Spinal cord (tissue), 10 donors: ENCODE results near the gene CYP4X1. TPM values are rescaled to one million over a fixed set of nuclear protein-coding genes. Genes with fewer than 3 reads are reported as not detected.
A peak's percentile ranks its signal among the peaks of the same experiment; 100 is the strongest.
"Not testable (repeated sequence)": the region's sequence is repeated elsewhere in the genome, so short reads cannot be mapped to it uniquely, and the experiment has no call there.

ENCODE experiments used
- DNase-seq, 6 donors: peaks; one replicate each; pipeline versions ENCODE4 v3.0.0 to v3.0.0-alpha.2; 2013 to 2015; ENCODE audit warnings: low spot score in 6 of 6, low read depth in 4 of 6
- H3K27ac ChIP-seq: one replicate; pipeline ENCODE4 v1.5.1; 2013; ENCODE audit warnings: low read depth, low read length, control low read depth
- H3K27me3 ChIP-seq: one replicate; pipeline ENCODE4 v1.6.1; 2013; ENCODE audit warnings: low read length; ENCODE audit not compliant: control insufficient read depth, insufficient read depth
- H3K36me3 ChIP-seq: one replicate; pipeline ENCODE4 v1.6.1; 2013; ENCODE audit warnings: low read length; ENCODE audit not compliant: control insufficient read depth, insufficient read depth
- H3K4me1 ChIP-seq: one replicate; pipeline ENCODE4 v1.6.1; 2013; ENCODE audit warnings: low read length; ENCODE audit not compliant: control insufficient read depth, insufficient read depth
- H3K4me3 ChIP-seq: one replicate; pipeline ENCODE4 v1.5.1; 2013; ENCODE audit warnings: low read depth, low read length, control low read depth
- H3K9me3 ChIP-seq: one replicate; pipeline ENCODE4 v1.6.1; 2013; ENCODE audit warnings: low read length; ENCODE audit not compliant: control insufficient read depth, insufficient read depth
- WGBS: methylation state at CpG from one replicate; pipeline ENCODE4 v1.1.5; 2013; ENCODE audit warnings: missing lambda C conversion rate; ENCODE audit not compliant: insufficient coverage; 5-methylcytosine and 5-hydroxymethylcytosine counted together
- polyA plus RNA-seq, 2 donors: library from polyadenylated mRNA; unstranded; fragments of 120-200 nt; gene quantifications; one replicate each; pipeline ENCODE4 v1.2.1, GENCODE V29; 2013; ENCODE audit not compliant: insufficient read length in 2 of 2
- small RNA-seq: library from RNA; depleted of rRNA; stranded (forward); fragments of <200 nt; gene quantifications from one replicate; pipeline ENCODE3, GENCODE V24; 2014; ENCODE audit warnings: low replicate concordance
- total RNA-seq, 2 donors: library from RNA; depleted of rRNA in 1 of 2; stranded (reverse); fragments of 120-200 nt in 1 of 2; fragments of >200 nt in 1 of 2; gene quantifications; one replicate each; pipeline versions ENCODE4 v1.2.3 to v1.2.4, GENCODE V29; 2013 to 2014
- donor health status: healthy.

The CYP4X1 gene
- total and polyA plus RNA-seq, 4 donors, result 20.0 to 33.3 (median 23.9) TPM

DNA sequence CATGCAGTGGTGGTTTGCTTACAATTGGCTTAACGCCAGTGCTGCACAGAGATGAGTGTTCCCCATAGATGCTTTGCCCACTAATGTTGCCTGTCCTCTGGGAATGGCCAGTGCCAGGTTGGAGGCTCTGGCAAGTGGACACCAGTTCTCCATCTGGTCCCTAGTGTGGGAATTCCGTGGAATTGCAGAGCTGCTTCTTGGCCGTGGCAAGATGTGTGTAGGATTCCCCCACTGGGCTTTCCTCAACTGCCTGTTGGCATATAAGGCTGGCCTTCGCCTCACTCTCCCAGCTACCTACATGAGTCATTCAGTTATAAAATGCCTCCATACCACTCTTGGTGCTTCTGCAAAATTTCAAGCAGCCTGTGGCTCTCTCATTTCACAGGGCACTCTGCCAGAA, 45.6 kb downstream of the CYP4X1 start:
- not testable (repeated sequence) for H3K27me3 ChIP-seq, H3K36me3 ChIP-seq, H3K9me3 ChIP-seq, H3K4me3 ChIP-seq, H3K4me1 ChIP-seq, H3K27ac ChIP-seq, DNase-seq
- 70% methylated on average over 3 of the region's 4 CpGs for WGBS

- not testable (repeated sequence) for H3K4me3 ChIP-seq, H3K27me3 ChIP-seq, H3K27ac ChIP-seq, H3K36me3 ChIP-seq, H3K9me3 ChIP-seq, H3K4me1 ChIP-seq, DNase-seq
Measured at GRCh38 chr1:47069509-47069908, 46.0 kb downstream of the CYP4X1 start.

DNA sequence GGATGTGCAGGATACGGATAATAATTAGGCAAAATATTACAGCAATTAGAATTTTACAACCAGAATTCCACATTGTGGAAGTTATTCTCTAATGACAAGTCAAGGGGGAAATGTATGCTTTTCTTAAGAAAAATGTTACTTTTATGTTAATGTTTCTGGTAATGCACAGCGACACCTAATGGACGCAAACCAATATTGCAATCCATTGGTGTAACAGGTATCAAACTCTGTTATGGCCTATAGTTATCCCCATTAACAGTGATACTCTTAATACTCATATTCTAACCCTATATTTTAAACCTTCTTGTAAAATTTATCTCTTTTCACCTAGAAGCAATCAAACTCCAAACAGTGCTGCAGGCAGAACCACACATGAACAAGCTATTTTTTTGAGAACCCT, 65.9 kb downstream of the CYP4X1 start:
- not testable (repeated sequence) for H3K27me3 ChIP-seq, H3K4me3 ChIP-seq, H3K4me1 ChIP-seq, H3K36me3 ChIP-seq, H3K27ac ChIP-seq, H3K9me3 ChIP-seq
- 0% methylated on average over 2 of the region's 3 CpGs for WGBS
- DNase-seq, result peak in 3 of 6 donors; percentile 0 to 58 (median 20)

DNA sequence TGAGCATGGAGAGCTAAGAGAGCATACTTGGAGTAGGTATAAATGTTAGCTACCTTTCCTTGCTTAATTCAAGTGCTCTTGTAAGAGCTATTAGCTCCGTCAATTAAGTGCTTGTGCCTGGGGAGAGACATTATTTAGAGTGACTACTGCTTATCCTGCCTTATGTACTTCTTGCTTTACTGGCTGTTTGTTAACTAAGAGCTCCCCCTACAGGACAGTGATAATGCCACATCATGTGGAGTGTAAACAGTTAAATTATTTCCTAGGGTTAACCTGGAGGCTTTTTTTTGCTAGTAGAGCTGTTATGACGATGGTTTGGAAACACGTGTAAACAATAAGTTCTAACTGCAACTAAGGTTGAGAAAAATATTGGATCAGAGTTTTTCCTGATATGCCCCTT, 68.0 kb downstream of the CYP4X1 start:
- not testable (repeated sequence) for H3K4me1 ChIP-seq, H3K27me3 ChIP-seq, H3K4me3 ChIP-seq, H3K9me3 ChIP-seq, H3K36me3 ChIP-seq, H3K27ac ChIP-seq, DNase-seq
- WGBS, result no CpG with 5 or more reads among the region's 3 CpGs

Small RNA genes within 50 kb of the gene (small RNA-seq; reads per million reads assigned to genes)
- gene CYP4A27P (not detected), gene CYP4A43P (not detected), gene CYP4A44P (not detected)

Other genes starting within 250 kb of the CYP4X1 start
- under 1 TPM; 0.59 to 0.66 TPM for gene CYP4B1, start 224.6 kb upstream of the CYP4X1 start, total RNA-seq
- under 1 TPM; 0.33 to 0.46 TPM for gene CYP4B1, start 224.6 kb upstream of the CYP4X1 start, polyA plus RNA-seq
- gene CYP4A11, start 82.2 kb upstream of the CYP4X1 start, total RNA-seq, result under 1 TPM; 0.69 to 0.72 TPM
- 1 to 10 TPM; 3.1 to 3.5 TPM for gene CYP4A11, start 82.2 kb upstream of the CYP4X1 start, polyA plus RNA-seq
- gene CYP4Z1, start 43.6 kb downstream of the CYP4X1 start, total RNA-seq, result 1 to 10 TPM; 1.1 to 2.5 TPM
- 1 to 10 TPM; 1.3 to 2.5 TPM for gene CYP4Z1, start 43.6 kb downstream of the CYP4X1 start, polyA plus RNA-seq
- gene CYP4A22, start 113.8 kb downstream of the CYP4X1 start, total RNA-seq, result under 1 TPM in 1 of 2 donors, not detected in 1; 0.22 TPM
- 1 to 10 TPM in 1 of 2 donors, under 1 TPM in 1; 0.55 to 1.0 TPM for gene CYP4A22, start 113.8 kb downstream of the CYP4X1 start, polyA plus RNA-seq
- under 1 TPM in 1 of 2 donors, not detected in 1; 0.30 TPM for gene PDZK1IP1, start 166.4 kb downstream of the CYP4X1 start, total RNA-seq
- gene PDZK1IP1, start 166.4 kb downstream of the CYP4X1 start, polyA plus RNA-seq, result under 1 TPM in 1 of 2 donors, not detected in 1; 0.35 TPM
- gene TAL1, start 208.6 kb downstream of the CYP4X1 start, total RNA-seq, result 1 to 10 TPM; 5.6 to 8.7 TPM
- gene TAL1, start 208.6 kb downstream of the CYP4X1 start, polyA plus RNA-seq, result 1 to 10 TPM; 5.8 to 8.7 TPM